GM21825 (cell line): Measurements from ENCODE around the gene OR6N2.

ENCODE experiments used
- ATAC-seq: cut with Tn5 transposase; IDR thresholded peaks from one replicate; pipeline ENCODE4 v1.9.1; 2021; ENCODE audit warnings: mild to moderate bottlenecking, moderate library complexity; ENCODE audit not compliant: unreplicated experiment

Gene OR6N2

GRCh38 chr1:158781104-158781503, at the start of gene OR6N2:
TSS of gene OR6N2 (minus strand) at chr1:158781204. CDS start at chr1:158777635, 3,569 bp downstream.
- no peak for ATAC-seq

- peak; percentile 35 for ATAC-seq
Observed at GRCh38 chr1:158830074-158830677, 49.2 kb upstream of the OR6N2 start.

- no peak for ATAC-seq
Observed at GRCh38 chr1:158821723-158822122, 40.7 kb upstream of the OR6N2 start.

- ATAC-seq, result no peak
Observed at GRCh38 chr1:158819461-158820443, 38.7 kb upstream of the OR6N2 start.

GRCh38 chr1:158818975-158819431, 38.0 kb upstream of the OR6N2 start:
- no peak for ATAC-seq

GRCh38 chr1:158818560-158818959, 37.6 kb upstream of the OR6N2 start:
- no peak for ATAC-seq

GRCh38 chr1:158814970-158815369, 34.0 kb upstream of the OR6N2 start:
- no peak for ATAC-seq

- no peak for ATAC-seq
Observed at GRCh38 chr1:158813164-158813563, 32.2 kb upstream of the OR6N2 start.

- ATAC-seq, result no peak
Observed at GRCh38 chr1:158812336-158812735, 31.3 kb upstream of the OR6N2 start.

- no peak for ATAC-seq
Observed at GRCh38 chr1:158810311-158810710, 29.3 kb upstream of the OR6N2 start.

- ATAC-seq, result no peak
Observed at GRCh38 chr1:158809862-158810261, 28.9 kb upstream of the OR6N2 start.

- no peak for ATAC-seq
Observed at GRCh38 chr1:158809256-158809655, 28.3 kb upstream of the OR6N2 start.

GRCh38 chr1:158806916-158807536, 26.0 kb upstream of the OR6N2 start:
- ATAC-seq, result no peak

- ATAC-seq, result no peak
Observed at GRCh38 chr1:158803678-158804077, 22.7 kb upstream of the OR6N2 start.

- ATAC-seq, result no peak
Observed at GRCh38 chr1:158801396-158801795, 20.4 kb upstream of the OR6N2 start.

GRCh38 chr1:158800526-158800925, 19.5 kb upstream of the OR6N2 start:
- ATAC-seq, result no peak

- no peak for ATAC-seq
Observed at GRCh38 chr1:158799689-158800088, 18.7 kb upstream of the OR6N2 start.

- ATAC-seq, result no peak
Observed at GRCh38 chr1:158798531-158798930, 17.5 kb upstream of the OR6N2 start.

GRCh38 chr1:158794247-158794646, 13.2 kb upstream of the OR6N2 start:
- no peak for ATAC-seq

GRCh38 chr1:158793604-158794003, 12.6 kb upstream of the OR6N2 start:
- ATAC-seq, result no peak
